Measurements from ENCODE around the gene SNED1.

GRCh38 chr2:241041589-241042158 lies 43.3 kb downstream of the SNED1 start:
- TF ChIP-seq CTCF (IDR thresholded peaks at IDR 0.05), result no peak
- no peak for TF ChIP-seq POLR2A (IDR thresholded peaks at IDR 0.05)
